DMS114 treated with DMSO at 0.1 percent for 48 hours (cell line): ENCODE data around the gene TMEM178B.

Source experiments
- DNase-seq: peaks from one replicate; lab custom pipeline; 2025; ENCODE audit not compliant: unreplicated experiment; lab: John Stamatoyannopoulos, UW

The TMEM178B gene

DNA sequence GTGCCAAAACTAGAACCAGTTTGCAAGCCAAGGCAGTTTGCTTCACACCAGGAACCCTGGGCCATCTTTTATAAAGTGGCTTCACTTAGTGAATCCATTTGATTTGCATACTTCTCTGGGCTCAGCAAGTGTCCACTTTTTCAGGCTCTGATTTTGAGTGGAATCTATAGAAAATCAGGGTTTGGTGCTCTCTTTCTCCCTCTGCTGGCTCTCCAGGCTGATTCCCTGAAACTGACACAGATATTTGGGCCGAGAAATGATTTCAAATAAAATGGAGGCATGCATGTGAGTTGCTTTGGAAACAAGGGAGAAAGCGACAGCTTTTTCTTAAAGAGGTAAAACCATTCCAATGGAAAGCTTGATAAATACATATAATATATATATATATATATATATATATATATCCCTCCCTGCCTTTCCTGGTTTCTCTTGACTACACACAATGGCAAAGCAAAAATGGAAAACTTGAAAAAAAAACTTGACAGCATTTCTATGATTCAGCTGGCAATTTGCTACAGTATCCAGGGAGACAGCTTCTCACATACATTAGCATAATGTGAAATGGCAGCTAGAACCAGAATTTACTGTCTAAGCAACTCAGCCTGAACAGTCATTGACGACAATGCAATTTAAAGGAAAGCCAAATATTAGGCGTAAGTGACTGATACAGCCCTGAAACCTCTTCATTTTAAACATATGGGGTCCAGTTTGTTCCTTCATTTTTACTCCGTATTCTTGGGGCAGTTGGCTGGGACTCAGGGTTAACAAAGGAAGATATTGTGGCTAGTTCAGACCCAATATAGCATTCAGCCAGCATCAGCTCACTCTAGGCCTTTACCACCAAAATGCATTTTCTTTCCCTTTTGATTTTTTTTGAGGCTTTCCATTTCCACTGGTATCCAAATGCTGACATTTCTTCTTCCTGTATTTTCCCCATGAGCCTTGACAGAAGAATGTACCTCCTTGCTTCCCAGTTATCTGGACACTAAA, 188.5 kb downstream of the TMEM178B start:
- DNase-seq: no peak

DNA sequence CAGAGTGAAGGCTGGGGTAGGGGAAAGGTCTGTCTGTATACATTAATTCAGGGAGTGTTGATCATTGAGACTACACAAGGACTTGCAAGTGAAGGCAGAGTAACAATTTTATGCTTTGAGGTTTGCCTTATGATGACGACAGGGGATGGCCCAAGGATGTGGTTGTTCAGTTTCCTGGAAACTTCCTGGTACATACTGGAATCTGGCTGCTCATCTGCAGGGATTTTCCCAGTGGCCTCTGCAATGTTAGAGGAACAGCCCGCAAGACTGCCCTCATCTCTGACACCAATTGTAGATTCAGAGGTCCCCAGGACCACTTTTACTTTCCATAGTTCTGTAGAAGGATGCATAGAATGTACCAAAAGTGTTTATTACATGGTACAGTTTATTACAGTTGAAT, 189.6 kb downstream of the TMEM178B start:
- no peak for DNase-seq

DNA sequence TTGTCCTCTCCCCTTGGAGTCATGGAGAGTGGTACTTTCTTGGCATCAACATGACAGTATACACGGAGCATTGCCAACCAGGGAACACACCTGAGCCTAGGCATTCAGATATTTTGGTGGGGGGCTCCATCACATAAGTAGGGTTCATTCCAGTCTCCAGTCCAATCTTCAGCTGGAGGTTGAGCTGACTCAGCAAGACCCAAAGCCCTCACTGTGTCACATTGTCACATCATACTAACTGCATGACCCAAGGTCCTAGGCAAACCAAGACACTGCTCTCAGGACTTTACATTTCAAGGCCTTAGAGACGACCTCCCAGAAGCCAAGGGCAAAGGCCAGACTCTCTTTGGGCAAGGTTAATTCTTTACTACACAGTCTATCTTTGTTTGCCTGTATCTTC, 190.1 kb downstream of the TMEM178B start:
- no peak for DNase-seq

DNA sequence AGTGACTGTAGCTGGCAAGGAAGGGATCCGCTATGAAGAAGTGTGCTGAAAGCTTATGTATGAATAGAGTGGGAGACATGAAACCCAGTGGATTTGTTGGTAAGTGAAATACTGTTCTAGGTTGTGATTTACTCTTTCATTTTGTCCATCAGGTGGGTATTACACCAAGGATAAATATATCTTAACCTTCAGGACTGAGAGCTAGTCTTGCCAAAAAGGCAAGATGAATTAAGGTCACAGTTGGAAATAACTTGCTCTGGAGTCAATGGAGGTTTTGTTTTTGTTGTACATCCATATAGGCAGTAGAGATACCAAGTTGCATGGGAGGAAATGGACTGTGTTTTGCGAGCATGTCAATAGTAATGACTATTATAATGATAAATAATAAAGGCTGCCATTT, 190.6 kb downstream of the TMEM178B start:
- DNase-seq: no peak

DNA sequence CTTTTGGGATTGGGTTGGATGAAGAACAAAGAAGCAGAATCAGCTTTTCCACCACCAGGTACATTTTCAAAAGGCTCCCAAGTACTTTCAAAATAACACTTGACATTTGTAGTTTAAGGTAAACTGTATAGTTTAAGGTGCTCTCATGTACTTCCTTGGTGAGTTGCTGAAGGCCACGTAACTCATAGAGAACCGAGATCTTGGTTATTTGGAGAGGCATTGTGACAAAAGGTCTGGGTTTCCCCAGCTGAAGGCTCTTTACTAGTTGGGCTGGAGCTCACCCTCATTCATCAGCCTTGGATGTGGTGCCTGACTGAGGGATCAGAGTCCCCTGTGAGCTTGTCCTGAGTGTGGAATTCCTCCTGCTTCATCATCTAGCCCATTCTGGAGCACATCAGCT, 191.8 kb downstream of the TMEM178B start:
- no peak for DNase-seq

DNA sequence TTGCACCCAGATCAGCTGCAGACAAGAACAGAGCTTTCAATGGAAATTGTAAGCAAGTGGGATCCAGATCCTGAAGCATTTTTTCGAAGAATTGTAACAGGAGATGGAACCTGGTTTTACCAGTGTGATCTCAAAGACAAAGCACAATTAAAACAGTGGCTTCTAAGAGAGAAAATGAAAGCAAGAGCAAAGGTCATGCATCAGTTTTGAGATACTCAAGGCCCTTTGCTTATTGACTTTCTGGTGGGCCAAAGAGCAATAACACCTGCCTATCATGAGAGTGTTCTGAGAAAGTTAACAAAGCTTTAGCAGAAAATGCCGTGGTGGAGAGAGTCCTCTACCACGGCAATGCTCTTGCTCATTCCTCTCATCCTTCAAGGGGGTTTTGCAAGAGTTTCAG, 194.8 kb downstream of the TMEM178B start:
- no peak for DNase-seq

DNA sequence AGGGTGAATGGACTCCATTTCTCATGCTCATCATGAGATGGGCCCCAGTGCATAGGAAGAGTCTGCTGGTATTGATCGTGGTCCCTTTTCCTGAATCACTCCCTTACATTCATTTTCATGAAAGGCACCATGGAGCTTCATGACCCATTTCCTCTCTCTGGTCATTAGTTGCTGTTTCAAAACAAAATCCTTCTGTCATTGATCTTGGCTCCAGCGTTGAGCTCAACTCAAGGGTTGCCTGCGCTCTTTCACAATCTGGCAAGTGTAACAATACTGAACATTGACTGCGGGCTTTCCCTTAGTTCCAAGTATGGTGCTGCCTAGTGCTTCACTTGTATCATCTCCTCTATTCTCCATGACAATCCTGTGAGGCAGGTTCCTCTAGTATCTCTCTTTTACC, 197.6 kb downstream of the TMEM178B start:
- DNase-seq: no peak

DNA sequence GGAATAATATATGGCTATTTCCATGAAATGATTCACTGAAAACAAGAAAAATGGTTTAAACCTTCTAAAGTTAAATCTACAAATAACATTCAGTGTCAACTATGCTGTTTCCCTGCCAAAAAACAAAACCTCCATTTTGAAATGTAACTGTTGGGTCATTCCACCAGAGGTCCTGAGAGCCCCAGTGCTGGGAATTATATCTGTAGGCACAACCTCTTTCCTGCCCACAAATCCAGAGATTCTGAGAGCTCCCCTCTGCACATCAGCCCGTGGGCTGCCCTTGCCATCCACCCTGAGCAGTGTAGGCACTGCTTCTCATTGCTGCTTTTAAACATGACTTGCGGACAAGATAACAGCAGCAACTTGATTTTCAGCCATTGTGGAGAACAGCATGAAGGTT, 198.6 kb downstream of the TMEM178B start:
- DNase-seq: no peak

DNA sequence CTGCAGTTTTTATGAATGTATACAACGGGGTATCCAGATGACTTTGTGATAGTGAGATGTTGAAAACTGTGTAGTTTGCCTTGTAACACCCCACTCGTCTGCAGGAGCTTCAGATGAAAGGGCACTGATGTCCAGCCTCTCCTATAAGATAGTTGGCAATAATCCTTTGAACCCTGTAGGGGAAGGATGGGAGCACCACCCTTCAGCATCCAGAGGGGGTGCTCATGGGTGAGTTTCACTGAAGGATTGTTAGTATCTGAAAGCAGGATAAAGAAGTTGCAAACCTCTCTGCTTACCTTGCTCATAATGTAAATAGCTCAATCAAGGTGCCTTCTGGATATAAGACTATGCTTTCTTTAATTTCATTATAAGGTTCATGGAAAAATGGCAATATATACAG, 201.5 kb downstream of the TMEM178B start:
- DNase-seq: no peak

DNA sequence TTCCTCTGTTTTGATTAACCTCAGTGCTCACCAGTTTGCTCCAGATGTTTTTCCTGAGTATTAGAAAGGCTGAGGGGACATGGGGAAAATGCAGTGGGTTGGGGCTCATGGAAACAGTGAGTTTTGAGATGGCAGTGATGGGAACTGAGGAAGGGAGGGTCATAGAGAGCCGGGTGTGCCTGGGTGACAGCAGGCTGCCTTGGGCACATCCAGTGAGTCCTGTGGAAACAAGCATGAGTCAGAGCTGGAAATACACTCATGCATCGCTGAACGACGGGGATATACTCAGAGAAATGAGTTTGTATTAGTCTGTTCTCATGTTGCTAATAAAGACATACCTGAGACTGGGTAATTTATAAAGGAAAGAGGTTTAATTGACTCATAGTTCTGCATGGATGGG, 202.2 kb downstream of the TMEM178B start:
- DNase-seq: no peak

DNA sequence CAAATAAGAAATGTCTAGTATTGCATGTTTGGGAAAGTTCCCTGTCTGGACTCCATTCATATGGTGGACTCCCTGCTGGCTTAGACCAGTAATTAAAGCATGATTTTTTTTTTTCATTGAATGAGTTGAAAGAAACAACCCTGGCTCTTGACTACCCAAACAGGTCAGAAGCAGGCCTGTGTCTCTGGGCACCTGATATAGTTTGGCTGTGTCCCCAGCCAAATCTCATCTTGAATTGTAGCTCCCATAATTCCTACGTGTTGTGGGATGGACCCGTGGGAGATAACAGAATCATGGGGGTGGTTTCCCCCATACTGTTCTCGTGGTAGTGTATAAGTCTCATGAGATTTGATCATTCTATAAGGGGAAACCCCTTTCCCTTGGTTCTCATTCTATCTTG, 206.2 kb downstream of the TMEM178B start:
- no peak for DNase-seq

DNA sequence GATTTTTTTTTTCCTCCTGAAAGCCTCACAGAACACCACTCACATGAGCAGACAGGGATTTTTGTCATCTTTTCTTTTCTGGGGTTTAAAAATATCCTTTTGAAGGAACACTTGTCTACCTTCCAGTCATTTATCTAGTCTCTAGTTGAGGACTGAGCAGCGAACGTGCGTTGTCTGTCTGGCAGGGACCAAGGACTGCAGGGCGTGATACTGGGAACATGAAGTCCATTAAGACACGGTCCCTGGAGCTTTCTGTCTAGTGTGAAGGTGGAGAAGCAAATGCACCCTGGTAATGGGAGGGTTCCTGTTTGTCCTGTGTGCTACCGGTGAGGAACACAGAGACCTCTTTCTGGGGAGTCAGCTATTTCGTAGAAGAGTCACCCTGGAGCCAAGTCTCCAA, 207.4 kb downstream of the TMEM178B start:
- DNase-seq: no peak

DNA sequence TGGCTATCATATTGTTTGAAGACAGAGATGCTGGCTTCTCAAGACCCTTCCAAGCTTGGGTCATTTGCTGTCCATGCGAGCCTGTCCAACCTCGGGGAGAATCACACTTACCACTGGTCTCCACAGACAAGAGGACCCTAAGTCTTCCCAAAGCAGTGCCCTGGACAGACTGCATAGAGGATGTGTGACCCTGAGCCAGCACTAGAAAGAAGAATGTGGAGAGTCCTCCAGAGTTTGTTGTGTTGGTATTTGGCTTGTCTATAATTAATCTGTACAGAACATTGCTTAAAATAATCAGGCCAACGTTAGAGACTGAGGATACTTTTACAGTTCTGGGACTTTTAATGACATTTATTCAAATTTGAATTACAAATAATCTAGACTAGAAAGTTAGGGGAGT, 212.7 kb downstream of the TMEM178B start:
- DNase-seq: no peak

DNA sequence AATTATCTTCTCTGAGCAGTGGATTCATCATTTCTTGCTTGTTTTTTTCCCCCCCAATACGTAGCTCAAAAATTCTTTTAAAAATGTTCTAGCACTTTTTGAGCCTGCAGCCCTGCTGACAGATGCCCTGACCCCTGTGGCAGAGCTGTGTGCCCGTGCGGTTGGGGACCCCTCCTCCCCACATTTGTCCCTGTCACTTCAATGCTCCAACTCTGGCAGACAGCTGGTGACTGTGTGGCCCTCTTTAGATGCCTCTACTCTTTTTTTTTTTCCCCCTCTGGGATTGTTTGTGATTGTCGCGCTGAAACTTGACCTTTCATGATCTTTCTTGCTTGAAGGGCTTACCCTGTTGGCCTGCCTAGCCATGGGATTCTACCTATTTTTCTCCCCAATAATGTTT, 214.1 kb downstream of the TMEM178B start:
- no peak for DNase-seq

DNA sequence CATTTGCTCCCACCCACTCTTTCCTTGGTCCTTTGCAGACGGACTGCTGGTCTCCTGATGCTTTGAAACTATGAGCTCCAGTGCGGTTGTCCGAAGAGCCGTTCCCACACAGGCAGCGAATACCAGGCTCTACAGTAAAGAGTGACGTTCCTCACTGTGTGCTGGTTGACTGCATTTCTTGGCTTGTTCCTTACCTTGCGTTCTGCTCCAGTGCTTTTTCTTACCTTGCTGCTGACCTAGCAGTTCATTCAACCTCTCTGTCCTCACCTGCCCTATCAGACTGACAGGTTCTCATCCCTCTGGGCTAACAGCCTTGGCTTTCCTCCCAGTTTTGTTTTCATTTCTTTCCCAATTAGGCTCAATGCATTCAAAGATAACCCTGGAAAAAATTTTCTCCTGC, 214.8 kb downstream of the TMEM178B start:
- no peak for DNase-seq

DNA sequence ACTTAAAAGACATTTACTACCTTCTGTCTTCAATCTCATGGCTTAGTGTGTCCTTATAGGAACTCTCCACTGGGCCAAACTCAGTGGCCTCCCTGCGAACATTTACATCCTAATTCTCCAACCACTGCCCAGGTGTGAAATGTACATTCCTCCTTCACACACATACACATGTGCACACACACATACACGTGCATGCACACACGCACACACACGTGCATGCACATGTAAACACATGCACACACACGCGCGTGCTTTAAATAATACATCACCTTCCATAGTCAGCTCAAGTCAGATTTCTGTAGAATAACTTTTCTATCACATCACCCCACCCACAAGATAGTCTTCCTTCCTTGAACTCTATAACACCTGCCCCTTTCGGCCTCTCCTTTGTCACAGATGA, 216.5 kb downstream of the TMEM178B start:
- DNase-seq: no peak

DNA sequence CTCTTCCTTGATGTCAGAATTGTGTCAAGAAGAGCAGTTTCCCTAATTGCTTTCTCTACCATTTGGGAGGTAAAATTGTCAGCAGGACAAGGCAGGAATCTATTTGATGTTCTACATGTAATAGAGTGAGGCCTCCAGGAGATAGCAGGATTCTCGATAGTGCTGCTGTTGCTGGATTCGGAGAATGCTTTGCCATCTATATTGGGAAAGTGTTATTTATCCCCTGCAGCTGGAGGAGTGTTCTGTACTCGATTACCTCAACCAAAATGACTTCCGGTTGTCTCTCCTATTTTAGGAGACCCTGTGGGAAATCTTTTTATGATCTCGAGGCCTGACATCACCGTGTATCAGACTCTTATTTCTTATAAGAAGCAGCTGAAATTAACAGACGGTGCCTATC, 217.1 kb downstream of the TMEM178B start:
- DNase-seq: no peak

DNA sequence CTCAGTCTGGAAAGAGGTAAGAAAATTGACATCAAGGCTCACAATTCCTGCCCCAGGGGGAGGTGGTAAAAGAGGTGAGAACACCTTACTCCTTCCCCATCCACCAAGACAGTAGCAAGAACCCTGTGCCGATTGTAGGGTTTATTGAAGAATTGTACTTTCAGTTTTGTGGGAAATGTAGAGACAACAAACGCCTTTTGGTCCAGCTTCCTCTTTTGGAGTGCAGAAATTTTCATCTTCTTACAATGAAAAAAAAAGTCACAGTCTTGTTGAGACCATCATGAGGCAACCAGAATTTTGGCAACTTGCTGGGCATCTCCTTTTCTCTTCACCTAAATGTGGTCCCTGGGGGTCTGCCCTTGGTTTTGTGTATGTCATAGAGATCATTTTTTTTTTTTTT, 217.7 kb downstream of the TMEM178B start:
- DNase-seq: no peak

DNA sequence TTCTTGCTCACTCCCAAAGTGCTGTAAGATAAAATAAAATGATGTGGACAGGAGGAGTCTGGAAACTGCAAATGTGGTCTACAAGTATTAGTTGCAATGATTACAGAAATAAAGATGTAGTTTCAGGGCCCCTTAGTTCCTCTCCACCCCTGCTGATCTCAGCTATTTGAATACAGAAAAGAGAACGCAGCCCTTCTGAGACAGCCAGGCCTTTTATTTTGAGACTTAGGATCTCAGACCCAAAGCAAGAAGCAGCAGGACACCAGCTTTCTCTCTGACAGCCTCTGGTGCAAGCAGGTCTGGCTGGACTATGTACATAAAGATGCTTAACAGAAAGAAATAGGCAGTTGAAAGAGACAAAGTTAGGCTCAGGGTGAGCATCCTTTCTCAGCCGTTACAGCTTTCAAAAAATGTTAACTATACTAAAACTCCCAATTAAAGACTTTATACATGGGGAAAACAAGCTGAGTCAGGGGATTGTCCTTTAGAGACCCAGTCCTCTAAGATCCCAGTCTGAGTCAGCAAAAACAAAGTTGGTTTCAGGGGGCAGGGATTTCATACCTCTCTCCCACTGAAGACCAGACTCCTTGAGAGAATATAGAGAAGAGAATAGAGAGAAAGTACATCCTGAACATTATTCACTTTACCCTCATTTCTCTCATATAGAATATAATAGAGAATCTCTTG, 220.4 kb downstream of the TMEM178B start:
- no peak for DNase-seq

DNA sequence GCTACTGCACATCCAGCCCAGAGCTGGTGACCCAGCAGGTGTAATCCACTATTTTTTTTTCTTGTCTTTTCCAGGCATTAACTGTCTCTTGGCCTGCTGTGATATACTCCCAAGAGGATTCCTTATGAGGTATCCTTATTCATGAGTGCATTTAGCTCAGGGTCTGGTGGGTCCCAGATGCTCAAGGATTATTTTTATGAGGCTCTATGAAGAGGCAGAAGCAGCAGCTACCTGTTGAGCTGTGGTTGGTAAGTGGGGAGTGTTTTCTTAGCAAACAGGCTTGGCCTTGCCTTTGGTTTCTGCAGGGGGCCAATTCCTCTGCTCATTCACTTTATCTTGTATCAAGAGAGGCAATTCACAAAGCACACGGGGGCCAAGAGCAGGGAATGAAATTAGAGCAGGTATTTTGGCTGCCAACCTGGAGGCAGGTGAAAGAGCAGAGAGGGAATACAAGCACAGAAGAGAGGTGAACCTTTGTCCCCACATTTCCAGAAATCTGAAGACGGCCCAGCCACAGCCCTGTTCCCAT, 221.6 kb downstream of the TMEM178B start:
- DNase-seq: no peak

DNA sequence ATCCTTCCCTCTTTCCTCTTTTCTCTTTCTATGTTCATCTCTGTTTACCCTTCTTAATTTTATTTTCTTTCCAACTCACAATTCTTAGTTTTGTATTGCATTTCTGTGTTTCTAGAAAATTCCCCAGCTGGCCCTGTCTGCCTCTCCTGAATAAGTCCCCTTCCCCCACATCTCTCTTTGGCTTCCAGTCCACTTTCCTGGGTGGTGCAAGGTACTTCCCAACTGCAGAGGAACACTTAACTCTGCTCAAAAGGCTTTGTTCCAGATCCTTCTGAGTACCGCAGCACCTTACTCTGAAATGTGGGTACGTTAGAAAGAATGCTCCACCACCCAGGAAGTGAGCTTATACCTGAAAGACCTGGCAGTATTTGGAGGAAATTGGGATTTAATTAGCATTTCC, 227.0 kb downstream of the TMEM178B start:
- DNase-seq: no peak

DNA sequence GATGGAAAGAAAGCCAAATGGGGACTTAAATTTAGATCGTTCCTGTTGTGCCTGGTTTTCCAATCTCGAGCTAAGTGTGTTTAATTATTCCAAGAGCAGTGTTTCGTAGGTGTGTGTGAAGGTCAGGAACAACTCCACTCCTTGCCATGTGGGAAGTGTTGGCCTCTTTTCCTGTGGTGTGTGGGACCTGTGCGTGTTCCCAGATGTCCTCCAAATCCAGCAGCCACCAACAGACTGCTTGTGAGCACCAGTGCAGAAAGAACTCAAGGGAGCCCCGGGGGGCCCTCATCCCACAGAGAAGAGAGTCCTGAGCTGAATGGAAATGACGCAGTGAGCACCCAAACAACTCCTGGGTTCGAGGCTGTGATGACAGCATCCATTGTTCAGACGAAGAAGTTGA, 227.7 kb downstream of the TMEM178B start:
- no peak for DNase-seq
